ENCODE results near the gene TTC7B. TPM values are rescaled to one million over a fixed set of nuclear protein-coding genes. Genes with fewer than 3 reads are reported as not detected.

TTC7B gene
- total RNA-seq, 4 donors from 2014 or later = 0.18 to 53.6 (median 11.2) TPM

GRCh38 chr14:90722590-90722989 lies 93.6 kb downstream of the TTC7B start:
- H3K27ac ChIP-seq = no peak overlapping the region
- H3K4me1 ChIP-seq = no peaks in the 10 kb centered on the region
- H3K27me3 ChIP-seq = no peaks in the 10 kb centered on the region
- TF ChIP-seq CTCF (IDR thresholded peaks at IDR 0.05) (no peak), POLR2A (IDR thresholded peaks at IDR 0.05) (no peak)
- DNase-seq = no peak
- H3K9me3 ChIP-seq = no peaks in the 10 kb centered on the region
- H3K4me3 ChIP-seq = no peak overlapping the region
- H3K36me3 ChIP-seq = no peaks in the 10 kb centered on the region

GRCh38 chr14:90721619-90722305 lies 94.5 kb downstream of the TTC7B start:
- DNase-seq = no peak
- Histone ChIP-seq H3K36me3 (no peaks in the 10 kb centered on the region), H3K27ac (no peak overlapping the region), H3K9me3 (no peaks in the 10 kb centered on the region), H3K4me3 (no peak overlapping the region), H3K4me1 (no peaks in the 10 kb centered on the region), H3K27me3 (no peaks in the 10 kb centered on the region)
- TF ChIP-seq CTCF (IDR thresholded peaks at IDR 0.05) (no peak), POLR2A (IDR thresholded peaks at IDR 0.05) (no peak)

GRCh38 chr14:90720832-90721231 lies 95.4 kb downstream of the TTC7B start:
- no peaks in the 10 kb centered on the region for H3K36me3 ChIP-seq
- H3K4me3 ChIP-seq = no peak overlapping the region
- TF ChIP-seq POLR2A (IDR thresholded peaks at IDR 0.05) (no peak), CTCF (IDR thresholded peaks at IDR 0.05) (no peak)
- H3K27ac ChIP-seq = no peak overlapping the region
- no peaks in the 10 kb centered on the region for H3K4me1 ChIP-seq
- no peaks in the 10 kb centered on the region for H3K9me3 ChIP-seq
- H3K27me3 ChIP-seq = no peaks in the 10 kb centered on the region
- no peak for DNase-seq

DNA sequence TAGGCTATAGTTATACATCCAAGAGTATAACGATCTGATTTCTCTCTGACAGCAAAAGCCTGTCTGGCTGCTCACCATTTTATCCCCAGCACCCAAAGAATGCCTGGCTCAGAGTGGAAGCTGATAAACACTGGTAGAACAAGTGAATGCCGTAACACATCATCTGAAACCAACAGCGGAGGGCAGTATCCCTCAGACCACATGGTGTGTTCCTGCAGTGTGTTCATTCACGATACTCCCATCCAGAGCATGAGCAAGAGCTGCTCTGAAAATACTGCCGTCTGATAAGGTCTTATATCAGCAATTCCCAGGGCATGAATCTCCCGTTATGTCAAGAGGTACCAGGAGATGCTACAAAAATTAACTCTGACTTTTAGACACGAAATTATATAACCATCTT lies 95.9 kb downstream of the TTC7B start:
- Histone ChIP-seq H3K36me3 (no peaks in the 10 kb centered on the region), H3K4me1 (no peaks in the 10 kb centered on the region), H3K27me3 (no peaks in the 10 kb centered on the region), H3K4me3 (no peak overlapping the region), H3K27ac (no peak overlapping the region), H3K9me3 (no peaks in the 10 kb centered on the region)
- TF ChIP-seq CTCF (IDR thresholded peaks at IDR 0.05) (no peak), POLR2A (IDR thresholded peaks at IDR 0.05) (no peak)
- DNase-seq = peak in 1 of 3 donors; percentile 24

DNA sequence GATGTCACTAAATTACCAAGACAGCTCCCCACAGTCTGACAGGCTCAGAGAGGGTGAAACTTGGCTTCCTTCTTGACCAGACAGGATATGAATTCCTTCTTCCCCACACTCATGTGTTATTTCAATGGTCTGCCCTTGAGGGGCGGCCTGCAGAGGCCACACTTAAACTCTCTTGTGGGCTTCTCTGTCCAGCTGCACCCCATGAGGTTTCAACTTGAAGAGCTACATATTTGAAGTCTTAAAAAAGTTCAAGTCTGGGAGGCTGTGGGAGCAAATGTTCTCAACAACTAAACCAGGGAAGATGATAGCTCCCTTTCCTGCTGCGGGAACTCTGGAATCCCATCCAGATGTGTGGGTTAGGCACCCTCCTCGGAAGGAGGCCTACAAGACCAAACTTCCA lies 98.3 kb downstream of the TTC7B start:
- TF ChIP-seq POLR2A (IDR thresholded peaks at IDR 0.05) = no peak
- TF ChIP-seq CTCF (IDR thresholded peaks at IDR 0.05) = no peak
- no peak for DNase-seq
- Histone ChIP-seq H3K27ac (no peak overlapping the region), H3K27me3 (no peaks in the 10 kb centered on the region), H3K9me3 (no peaks in the 10 kb centered on the region), H3K36me3 (no peaks in the 10 kb centered on the region), H3K4me3 (no peak overlapping the region), H3K4me1 (no peaks in the 10 kb centered on the region)

- H3K4me3 ChIP-seq = no peak overlapping the region
- H3K36me3 ChIP-seq = no peaks in the 10 kb centered on the region
- no peak for DNase-seq
- no peaks in the 10 kb centered on the region for H3K4me1 ChIP-seq
- H3K27me3 ChIP-seq = no peaks in the 10 kb centered on the region
- H3K9me3 ChIP-seq = no peaks in the 10 kb centered on the region
- TF ChIP-seq POLR2A (IDR thresholded peaks at IDR 0.05) = no peak
- no peak for TF ChIP-seq CTCF (IDR thresholded peaks at IDR 0.05)
- no peak overlapping the region for H3K27ac ChIP-seq
These were observed 100.2 kb downstream of the TTC7B start for GRCh38 chr14:90715993-90716392.

All from Peyer's patch (tissue), 4 donors.